Measurements from ENCODE around the gene CBX4. TPM values are rescaled to one million over a fixed set of nuclear protein-coding genes. Genes with fewer than 3 reads are reported as not detected.

Gene CBX4
- total RNA-seq: 10 to 100 TPM; 53.8 to 54.4 TPM

DNA sequence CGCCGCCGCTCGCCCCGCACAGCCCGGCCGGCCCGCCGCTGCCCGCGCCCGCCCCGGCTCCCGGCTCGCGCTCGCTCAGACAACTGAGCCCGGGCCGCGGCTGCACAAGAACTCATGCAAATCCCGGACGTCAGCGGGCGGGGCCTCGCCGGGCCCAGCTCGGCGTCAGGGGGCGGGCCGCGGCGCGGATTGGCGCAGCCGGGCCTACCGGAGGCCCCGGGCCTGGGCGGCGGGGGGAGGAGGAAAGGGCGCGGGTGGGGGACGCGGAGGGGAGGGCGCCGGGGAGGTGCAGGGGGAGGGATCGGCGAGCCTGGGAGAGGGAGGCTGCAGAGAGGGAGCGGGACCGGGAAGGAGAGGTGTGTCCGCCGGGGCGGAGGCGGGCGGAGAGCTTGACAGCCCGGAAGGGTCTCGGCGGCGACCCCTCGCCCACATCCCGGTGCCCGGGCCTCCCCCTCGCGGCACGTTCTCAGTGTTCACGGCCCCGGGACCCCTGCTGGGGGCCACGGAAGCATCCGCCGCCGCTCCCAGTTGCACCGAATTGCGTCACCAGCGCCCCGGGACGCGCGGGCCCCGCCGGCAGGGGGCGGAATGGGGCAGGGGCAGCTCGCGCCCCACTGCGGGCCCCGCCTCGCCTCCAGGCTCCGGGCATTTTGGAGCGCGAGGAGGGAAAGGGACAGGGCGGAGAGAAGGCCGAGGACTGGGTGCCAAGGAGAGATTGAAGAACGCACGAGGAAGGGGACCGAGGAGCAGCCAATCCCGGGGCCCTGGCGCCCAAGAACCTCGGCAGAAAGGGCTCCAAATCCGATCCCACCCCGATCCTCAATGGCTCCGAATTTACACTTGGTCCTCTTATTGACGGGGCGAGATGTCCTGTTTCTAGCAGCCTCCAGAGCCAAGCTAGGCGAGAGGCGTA lies at the start of gene CBX4:
Gene CBX4, minus strand, starts transcription at position 85 of the 913 bp plus-strand sequence. CDS start 189 bp downstream, outside the sequence.
- Mint-ChIP-seq H3K27ac (peak within 1 kb of the TSS; percentile 96), H3K27me3 (peaks cover 29% of the 10 kb centered on the region), H3K4me1 (peaks cover 19% of the 10 kb centered on the region), H3K9me3 (no peaks in the 10 kb centered on the region), H3K4me3 (peak within 1 kb of the TSS; percentile 99), H3K36me3 (peaks cover 9% of the 10 kb centered on the region)
- ATAC-seq (ENCODE audit: low read depth) (peak; percentile 76), DNase-seq (peak; percentile 93)
- POLR2A ChIA-PET: interaction anchor here (0.6 to 5.2 kb wide), 24 partner anchors 10 to 161 kb away, joined by 3 to 76 read pairs (median 4); partner anchors contain the start of gene CBX8

DNA sequence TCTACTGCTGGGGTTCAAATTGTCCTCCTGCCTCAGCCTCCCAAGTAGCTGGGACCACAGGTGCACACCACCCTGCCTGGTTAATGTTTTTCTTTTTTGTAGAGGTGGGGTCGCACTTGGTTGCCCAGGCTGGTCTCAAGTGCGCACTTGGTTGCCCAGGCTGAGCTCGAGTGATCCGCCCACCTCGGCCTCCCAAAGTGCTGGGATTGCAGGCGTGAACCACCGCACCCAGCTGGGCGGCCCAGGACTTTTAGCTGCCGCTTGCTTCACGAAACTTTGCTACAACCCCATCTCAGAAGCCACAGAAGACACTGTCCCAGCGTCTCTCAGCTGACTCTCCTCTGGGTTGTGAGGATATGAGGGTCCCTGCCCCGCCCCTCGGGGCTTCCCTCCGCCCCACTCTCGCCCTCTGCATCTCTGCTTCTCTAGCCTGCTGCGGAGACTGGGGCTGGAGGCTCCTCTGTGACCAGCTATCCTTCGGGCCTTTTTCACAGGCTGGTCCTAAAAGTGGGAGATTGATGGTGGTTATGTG lies 48.8 kb upstream of the CBX4 start:
- no peak for ATAC-seq (ENCODE audit: low read depth)
- POLR2A ChIA-PET: no interaction called here
- Mint-ChIP-seq H3K9me3 (no peaks in the 10 kb centered on the region), H3K27me3 (peaks cover 10% of the 10 kb centered on the region), H3K4me1 (no peaks in the 10 kb centered on the region), H3K4me3 (no peak overlapping the region), H3K27ac (no peak overlapping the region), H3K36me3 (no peaks in the 10 kb centered on the region)
- peak; percentile 16 for DNase-seq

DNA sequence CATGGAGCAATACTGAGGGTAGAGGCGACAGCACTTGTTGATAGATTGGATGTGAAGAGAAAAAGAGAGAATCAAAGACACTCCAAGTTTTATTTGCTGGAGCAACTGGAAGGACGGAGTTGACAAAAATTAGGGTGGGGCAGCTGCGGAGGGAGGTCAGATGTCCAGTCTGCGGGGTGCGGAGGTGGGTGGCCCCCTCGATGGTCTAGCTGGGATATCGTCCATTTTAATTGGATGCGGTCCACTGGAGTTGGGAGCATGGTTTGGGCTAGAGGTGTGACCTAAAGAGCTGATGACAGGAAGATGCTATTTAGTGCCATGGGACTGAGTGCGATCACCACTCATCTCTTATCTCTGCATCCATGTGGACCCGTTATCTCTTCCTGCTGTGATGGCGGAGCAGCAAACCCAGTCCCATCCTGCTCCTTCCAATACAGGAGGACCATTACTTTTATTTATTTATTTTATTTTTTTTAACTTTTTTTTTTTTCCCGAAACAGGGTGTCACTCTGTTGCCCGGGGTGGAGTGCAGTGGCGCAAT lies 48.3 kb upstream of the CBX4 start:
- ATAC-seq (ENCODE audit: low read depth): no peak
- Mint-ChIP-seq H3K36me3 (no peaks in the 10 kb centered on the region), H3K27me3 (peaks cover 12% of the 10 kb centered on the region), H3K4me1 (no peaks in the 10 kb centered on the region), H3K4me3 (no peak overlapping the region), H3K9me3 (no peaks in the 10 kb centered on the region), H3K27ac (no peak overlapping the region)
- POLR2A ChIA-PET: no interaction called here
- peak; percentile 1 for DNase-seq

DNA sequence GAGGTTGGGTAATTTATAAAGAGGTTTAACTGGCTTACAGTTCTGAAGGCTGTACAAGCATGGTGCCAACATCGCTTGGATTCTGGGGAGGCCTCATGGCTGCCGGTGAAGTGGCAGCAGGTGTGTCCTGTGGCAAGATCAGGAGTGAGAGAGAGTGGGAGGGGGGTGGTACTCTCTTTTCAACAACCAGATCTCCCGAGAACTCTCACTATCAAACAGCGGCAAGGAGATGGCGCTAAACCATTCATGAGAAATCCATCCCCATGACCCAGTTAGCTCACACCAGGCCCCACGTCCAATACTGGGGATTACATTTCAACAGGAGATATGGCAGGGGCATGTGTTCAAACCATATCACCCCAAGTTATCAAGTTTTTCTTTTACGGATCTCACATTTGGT lies 44.0 kb upstream of the CBX4 start:
- POLR2A ChIA-PET: no interaction called here
- Mint-ChIP-seq H3K9me3 (no peaks in the 10 kb centered on the region), H3K27ac (no peak overlapping the region), H3K4me1 (no peaks in the 10 kb centered on the region), H3K36me3 (no peaks in the 10 kb centered on the region), H3K27me3 (peaks cover 26% of the 10 kb centered on the region), H3K4me3 (no peak overlapping the region)
- ATAC-seq (ENCODE audit: low read depth) (no peak), DNase-seq (no peak)

DNA sequence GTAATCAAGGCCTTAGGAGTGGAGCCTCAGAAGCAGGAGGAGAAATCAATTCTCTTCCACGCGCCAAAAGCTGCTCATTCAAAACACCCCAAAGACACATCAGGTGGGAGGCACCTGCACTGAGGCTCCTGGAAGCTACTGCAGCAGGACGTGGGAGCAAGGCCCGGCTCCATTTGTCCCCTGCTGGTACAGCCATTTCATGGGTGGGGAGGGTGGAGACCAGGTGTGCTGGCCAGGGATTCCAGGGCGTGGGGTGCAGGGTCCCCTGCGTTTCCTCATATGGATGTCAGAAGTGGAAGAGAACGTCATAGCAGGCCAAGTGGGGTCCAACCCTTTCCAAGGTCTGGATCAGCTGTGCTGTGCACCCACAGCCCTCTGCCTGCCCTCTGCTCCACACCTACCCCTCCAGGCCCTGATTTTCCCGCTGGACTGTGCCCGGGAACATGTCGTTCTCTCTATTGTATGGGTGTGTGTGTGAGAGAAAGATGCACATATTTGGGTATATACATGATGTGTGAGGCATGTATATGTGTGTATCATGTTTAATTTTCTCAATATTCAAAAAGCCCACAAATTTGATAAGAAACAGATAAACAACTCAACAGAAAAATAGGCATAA lies 39.2 kb upstream of the CBX4 start:
- no peaks in the 10 kb centered on the region for H3K36me3 Mint-ChIP-seq
- H3K27ac Mint-ChIP-seq: no peak overlapping the region
- DNase-seq: peak; percentile 5
- ATAC-seq (ENCODE audit: low read depth): no peak
- H3K27me3 Mint-ChIP-seq: peaks cover 28% of the 10 kb centered on the region
- POLR2A ChIA-PET: no interaction called here
- no peak overlapping the region for H3K4me3 Mint-ChIP-seq
- no peaks in the 10 kb centered on the region for H3K9me3 Mint-ChIP-seq
- H3K4me1 Mint-ChIP-seq: peaks cover 2% of the 10 kb centered on the region

DNA sequence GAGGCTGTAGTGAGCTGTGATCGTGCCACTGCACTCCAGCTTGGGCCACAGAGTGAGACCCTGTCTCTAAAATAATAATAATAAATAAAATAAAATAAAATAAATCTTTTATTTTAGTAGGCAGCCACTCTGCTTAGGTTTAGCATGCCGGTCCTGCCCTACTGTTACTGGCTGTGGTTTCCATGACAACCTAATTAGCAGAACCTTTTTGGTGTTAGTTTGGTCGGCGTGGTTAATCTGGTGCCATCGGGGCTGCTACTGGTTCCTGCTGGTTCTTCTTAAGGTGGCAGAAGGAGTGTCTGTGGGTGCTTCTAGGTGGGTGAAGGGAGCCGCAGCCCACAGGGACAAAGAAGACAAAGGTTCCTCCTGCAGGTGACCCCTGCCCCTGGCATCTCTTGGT lies 37.8 kb upstream of the CBX4 start:
- Mint-ChIP-seq H3K27ac (no peak overlapping the region), H3K27me3 (peaks cover 23% of the 10 kb centered on the region), H3K4me3 (no peak overlapping the region), H3K36me3 (no peaks in the 10 kb centered on the region), H3K9me3 (no peaks in the 10 kb centered on the region), H3K4me1 (peaks cover 6% of the 10 kb centered on the region)
- ATAC-seq (ENCODE audit: low read depth) (no peak), DNase-seq (no peak)
- POLR2A ChIA-PET: no interaction called here

DNA sequence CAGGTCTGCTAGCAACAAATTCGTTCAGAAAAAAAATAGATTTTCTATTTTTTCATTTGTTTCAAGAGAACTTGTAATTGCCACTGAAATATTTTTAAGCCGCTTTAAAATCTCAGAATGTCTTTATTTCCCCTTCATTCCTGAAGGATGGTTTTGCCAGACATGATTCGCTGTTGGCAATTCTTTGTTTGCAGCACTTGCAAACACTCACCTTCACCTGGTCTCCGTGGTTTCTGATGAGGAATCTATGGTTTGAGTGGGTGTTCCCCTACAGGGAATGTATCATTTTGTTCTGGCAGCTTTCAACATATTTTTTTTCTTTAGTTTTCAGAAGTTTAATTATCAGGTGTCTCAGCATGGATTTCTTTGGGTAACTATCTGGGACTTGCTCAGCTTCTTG lies 36.3 kb upstream of the CBX4 start:
- H3K36me3 Mint-ChIP-seq: no peaks in the 10 kb centered on the region
- no peaks in the 10 kb centered on the region for H3K9me3 Mint-ChIP-seq
- H3K27ac Mint-ChIP-seq: no peak overlapping the region
- no peak for ATAC-seq (ENCODE audit: low read depth)
- H3K4me3 Mint-ChIP-seq: no peak overlapping the region
- DNase-seq: no peak
- peaks cover 6% of the 10 kb centered on the region for H3K4me1 Mint-ChIP-seq
- H3K27me3 Mint-ChIP-seq: peaks cover 16% of the 10 kb centered on the region
- POLR2A ChIA-PET: interaction anchor here (0.6 to 0.7 kb wide), 3 partner anchors 61 to 101 kb away, joined by 3 read pairs; no protein-coding TSS in a partner anchor

DNA sequence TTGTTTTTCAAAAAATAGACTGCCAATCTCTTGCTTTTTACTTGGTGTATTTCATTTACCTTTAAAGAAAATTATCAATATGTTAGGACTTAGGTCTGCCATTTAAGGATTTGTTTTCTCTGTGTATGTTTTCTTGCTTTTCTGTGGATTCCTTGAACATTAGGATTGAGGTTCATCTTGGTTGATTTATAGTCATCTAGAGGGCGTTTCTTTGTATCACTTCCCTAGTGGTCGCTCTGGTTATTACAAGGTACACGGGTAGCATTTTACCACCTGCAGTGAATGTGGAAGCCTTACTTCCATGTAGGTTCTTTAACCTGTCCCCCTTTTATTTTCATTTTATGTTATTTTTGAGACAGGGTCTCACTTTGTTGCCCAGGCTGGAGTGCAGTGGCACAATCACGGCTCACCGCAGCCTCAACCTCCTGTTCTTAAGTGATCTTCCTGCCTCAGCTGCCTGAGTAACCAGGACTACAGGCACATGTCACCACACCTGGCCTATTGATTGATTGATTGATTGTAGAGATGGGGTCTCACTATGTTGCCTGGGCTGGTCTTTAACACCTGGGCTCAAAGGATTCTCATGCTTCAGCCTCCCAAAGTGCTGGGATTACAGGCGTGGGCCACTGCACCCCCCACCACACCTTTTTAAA lies 35.2 kb upstream of the CBX4 start:
- peak; percentile 72 for ATAC-seq (ENCODE audit: low read depth)
- Mint-ChIP-seq H3K4me3 (no peak overlapping the region), H3K4me1 (peaks cover 6% of the 10 kb centered on the region), H3K27ac (no peak overlapping the region), H3K36me3 (no peaks in the 10 kb centered on the region), H3K27me3 (peaks cover 16% of the 10 kb centered on the region), H3K9me3 (no peaks in the 10 kb centered on the region)
- no peak for DNase-seq
- POLR2A ChIA-PET: no interaction called here

DNA sequence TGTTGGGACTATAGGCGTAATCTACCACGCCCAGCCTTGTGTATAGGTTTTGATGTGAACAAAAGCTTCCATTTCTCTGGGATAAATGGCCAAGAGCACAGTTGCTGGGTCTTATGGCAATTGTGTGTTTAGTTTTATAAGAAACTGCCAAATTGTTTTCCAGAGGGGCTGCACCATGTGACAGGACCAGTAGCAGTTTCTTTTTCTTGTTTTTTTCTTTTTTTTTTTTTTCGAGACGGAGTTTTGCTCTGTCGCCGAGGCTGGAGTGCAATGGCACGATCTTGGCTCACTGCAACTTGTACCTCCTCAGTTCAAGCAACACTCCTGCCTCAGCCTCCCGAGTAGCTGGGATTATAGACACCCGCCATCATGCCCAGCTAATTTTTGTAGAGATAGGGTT lies 34.3 kb upstream of the CBX4 start:
- POLR2A ChIA-PET: no interaction called here
- Mint-ChIP-seq H3K4me3 (no peak overlapping the region), H3K36me3 (no peaks in the 10 kb centered on the region), H3K27me3 (peaks cover 17% of the 10 kb centered on the region), H3K4me1 (peaks cover 6% of the 10 kb centered on the region), H3K9me3 (no peaks in the 10 kb centered on the region), H3K27ac (no peak overlapping the region)
- ATAC-seq (ENCODE audit: low read depth) (no peak), DNase-seq (no peak)

DNA sequence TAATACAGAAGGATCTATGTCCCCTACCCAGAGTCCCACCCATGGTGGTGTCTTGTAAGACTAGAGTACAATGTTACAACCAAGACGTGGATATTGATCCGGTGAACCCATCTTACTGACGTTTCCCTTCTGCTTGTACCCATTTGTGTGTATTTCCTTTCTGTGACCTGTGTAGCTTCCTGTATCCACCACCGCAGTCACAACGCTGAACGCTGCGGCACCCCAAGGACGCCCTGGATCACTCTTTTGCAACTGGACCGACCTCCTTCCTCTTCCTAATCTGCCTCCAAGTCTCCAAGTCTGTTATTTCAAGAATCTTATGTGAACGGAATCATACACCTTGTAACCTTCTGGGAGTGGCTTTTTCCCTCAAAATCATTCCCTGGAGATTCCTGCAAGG lies 33.5 kb upstream of the CBX4 start:
- DNase-seq (no peak), ATAC-seq (ENCODE audit: low read depth) (peak; percentile 60)
- no peak overlapping the region for H3K4me3 Mint-ChIP-seq
- no peaks in the 10 kb centered on the region for H3K9me3 Mint-ChIP-seq
- H3K36me3 Mint-ChIP-seq: no peaks in the 10 kb centered on the region
- H3K27ac Mint-ChIP-seq: no peak overlapping the region
- peaks cover 6% of the 10 kb centered on the region for H3K4me1 Mint-ChIP-seq
- H3K27me3 Mint-ChIP-seq: peaks cover 20% of the 10 kb centered on the region
- POLR2A ChIA-PET: interaction anchor here (0.9 kb wide), 1 partner anchor 33 kb away, joined by 3 read pairs; the partner anchor contains the start of gene CBX4

DNA sequence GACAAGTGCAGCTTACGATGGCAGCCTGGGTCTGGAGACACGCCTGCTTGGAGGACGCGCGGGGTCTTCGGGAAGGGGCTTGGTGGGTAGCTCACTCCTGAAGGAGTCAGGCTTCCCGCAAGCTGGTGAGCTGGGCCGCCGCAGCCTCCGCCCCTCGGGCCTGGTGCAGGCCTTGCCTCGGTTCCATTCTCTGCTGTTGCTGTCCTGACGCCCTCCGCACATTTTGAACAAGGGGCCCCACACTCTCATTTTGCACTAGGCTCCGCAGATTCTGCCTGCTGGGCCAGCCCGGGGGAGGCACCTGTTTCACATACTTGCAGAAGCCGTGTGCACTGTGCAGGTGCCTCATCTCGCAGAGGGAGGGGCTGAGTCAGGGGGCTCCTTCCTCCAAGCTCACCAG lies 31.9 kb upstream of the CBX4 start:
- H3K4me3 Mint-ChIP-seq: no peak overlapping the region
- ATAC-seq (ENCODE audit: low read depth) (no peak), DNase-seq (no peak)
- H3K27ac Mint-ChIP-seq: no peak overlapping the region
- POLR2A ChIA-PET: no interaction called here
- peaks cover 14% of the 10 kb centered on the region for H3K27me3 Mint-ChIP-seq
- no peaks in the 10 kb centered on the region for H3K9me3 Mint-ChIP-seq
- H3K36me3 Mint-ChIP-seq: no peaks in the 10 kb centered on the region
- peaks cover 6% of the 10 kb centered on the region for H3K4me1 Mint-ChIP-seq

DNA sequence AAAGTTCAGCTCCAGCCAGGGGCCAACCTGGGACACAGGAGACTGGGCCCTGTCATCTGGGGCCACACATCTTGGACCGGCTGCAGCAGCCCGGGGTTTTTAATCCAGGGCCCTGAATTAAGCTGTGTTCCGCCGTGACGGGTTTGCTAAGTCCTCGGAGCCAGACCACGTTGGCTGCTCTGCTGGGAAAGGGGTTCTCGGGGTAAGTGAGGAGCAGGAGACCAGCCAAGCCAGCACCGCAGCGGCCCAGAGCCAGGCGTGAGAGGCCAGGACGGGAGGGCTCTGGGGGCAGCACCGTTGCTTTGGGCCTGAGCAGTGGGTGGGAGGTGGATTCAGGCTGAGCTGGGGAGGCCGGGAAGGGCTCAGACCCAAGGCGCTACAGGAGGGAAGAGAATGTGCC lies 31.3 kb upstream of the CBX4 start:
- Mint-ChIP-seq H3K9me3 (no peaks in the 10 kb centered on the region), H3K27ac (no peak overlapping the region)
- POLR2A ChIA-PET: no interaction called here

More for the DNA sequence above, 31.3 kb upstream of the CBX4 start:
- ATAC-seq (ENCODE audit: low read depth) (no peak), DNase-seq (no peak)
- peaks cover 18% of the 10 kb centered on the region for H3K27me3 Mint-ChIP-seq
- peaks cover 6% of the 10 kb centered on the region for H3K4me1 Mint-ChIP-seq
- H3K4me3 Mint-ChIP-seq: no peak overlapping the region
- no peaks in the 10 kb centered on the region for H3K36me3 Mint-ChIP-seq
